ENCODE results near the gene TBX10.
"Not testable (repeated sequence)": the region's sequence is repeated elsewhere in the genome, so short reads cannot be mapped to it uniquely, and the experiment has no call there.

TBX10 gene

GRCh38 chr11:67663532-67664212, 24.1 kb upstream of the TBX10 start:
- no peak for DNase-seq

- no peak for DNase-seq
These were observed 23.4 kb upstream of the TBX10 start for GRCh38 chr11:67662835-67663531.

- DNase-seq: no peak
These were observed 22.7 kb upstream of the TBX10 start for GRCh38 chr11:67662142-67662834.

GRCh38 chr11:67660752-67661151, 21.2 kb upstream of the TBX10 start:
- not testable (repeated sequence) for DNase-seq

GRCh38 chr11:67659651-67660165, 20.1 kb upstream of the TBX10 start:
- not testable (repeated sequence) for DNase-seq

GRCh38 chr11:67657300-67657699, 17.7 kb upstream of the TBX10 start:
- no peak for DNase-seq

- DNase-seq: no peak
These were observed 16.8 kb upstream of the TBX10 start for GRCh38 chr11:67656278-67656922.

- DNase-seq: no peak
These were observed 14.7 kb upstream of the TBX10 start for GRCh38 chr11:67654225-67654624.

GRCh38 chr11:67652965-67653845, 13.6 kb upstream of the TBX10 start:
- no peak for DNase-seq

GRCh38 chr11:67651976-67652781, 12.6 kb upstream of the TBX10 start:
- no peak for DNase-seq

- DNase-seq: no peak
These were observed 10.3 kb upstream of the TBX10 start for GRCh38 chr11:67649634-67650510.

GRCh38 chr11:67648796-67649613, 9.4 kb upstream of the TBX10 start:
- no peak for DNase-seq

GRCh38 chr11:67648140-67648795, 8.7 kb upstream of the TBX10 start:
- DNase-seq: peak; percentile 48

- no peak for DNase-seq
These were observed 7.9 kb upstream of the TBX10 start for GRCh38 chr11:67647471-67647870.

- DNase-seq: peak; percentile 19
These were observed 7.2 kb upstream of the TBX10 start for GRCh38 chr11:67646535-67647336.

GRCh38 chr11:67645521-67646461, 6.2 kb upstream of the TBX10 start:
- DNase-seq: no peak
